ENCODE measurements around the gene PKIG.

The PKIG gene

DNA sequence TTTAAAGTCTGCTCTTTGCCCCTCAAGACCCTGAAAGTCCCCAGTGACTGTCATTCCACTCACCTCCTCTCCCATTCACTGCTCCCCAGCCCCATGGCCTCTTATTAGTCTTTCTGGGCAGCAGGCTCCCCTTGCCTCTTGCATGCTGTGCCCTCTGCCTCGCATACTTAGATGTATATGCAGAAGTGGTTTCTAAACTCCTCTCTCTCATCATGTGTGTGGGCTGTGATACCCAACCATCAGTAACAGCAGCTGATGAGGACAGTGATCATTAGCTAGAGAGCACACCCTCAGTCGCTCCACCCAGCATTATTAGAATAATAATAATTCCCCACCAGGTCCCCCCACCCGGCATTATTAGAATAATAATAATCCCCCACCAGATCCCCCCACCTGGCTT lies 14.5 kb downstream of the PKIG start:
- Histone ChIP-seq H3K9ac (ENCODE audit: low read depth, low read length) (no peak overlapping the region), H3K4me1 (ENCODE audit: insufficient read depth, low read length) (peaks cover 18% of the 10 kb centered on the region), H3K9me3 (ENCODE audit: insufficient read depth, low read depth, low read length) (no peaks in the 10 kb centered on the region), H3K27ac (ENCODE audit: low read depth, low read length) (no peak overlapping the region), H3K27me3 (ENCODE audit: insufficient read depth, low read length) (no peaks in the 10 kb centered on the region), H3K4me3 (ENCODE audit: low read length) (no peak overlapping the region), H3K36me3 (ENCODE audit: insufficient read depth, low read length) (no peaks in the 10 kb centered on the region)
- WGBS: 72% methylated on average over 3 of the region's 3 CpGs

DNA sequence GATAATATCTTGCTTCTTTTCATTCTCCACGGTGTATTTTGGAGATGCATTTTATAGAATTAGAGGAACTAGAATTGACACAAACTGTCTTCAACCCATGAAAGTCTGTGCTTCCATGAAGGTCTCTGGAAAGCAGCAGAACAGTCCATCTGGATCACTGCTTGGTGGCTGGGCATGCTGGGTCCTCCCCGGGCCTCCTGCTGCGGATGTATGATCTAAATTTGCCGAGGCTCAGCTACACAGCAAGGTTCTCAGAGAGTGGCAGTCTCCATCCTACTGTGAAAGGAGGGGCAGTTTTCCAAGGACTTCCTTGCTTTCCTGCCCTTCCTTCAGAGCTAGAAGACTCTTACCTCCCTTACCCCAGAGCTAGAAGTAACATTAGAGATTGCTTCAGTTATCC lies 15.1 kb downstream of the PKIG start:
- no peaks in the 10 kb centered on the region for H3K9me3 ChIP-seq (ENCODE audit: insufficient read depth, low read depth, low read length)
- peaks cover 18% of the 10 kb centered on the region for H3K4me1 ChIP-seq (ENCODE audit: insufficient read depth, low read length)
- no peak overlapping the region for H3K27ac ChIP-seq (ENCODE audit: low read depth, low read length)
- no peak overlapping the region for H3K9ac ChIP-seq (ENCODE audit: low read depth, low read length)
- H3K4me3 ChIP-seq (ENCODE audit: low read length): no peak overlapping the region
- no peaks in the 10 kb centered on the region for H3K27me3 ChIP-seq (ENCODE audit: insufficient read depth, low read length)
- no peaks in the 10 kb centered on the region for H3K36me3 ChIP-seq (ENCODE audit: insufficient read depth, low read length)
- 78% methylated on average over 4 of the region's 4 CpGs for WGBS

GRCh38 chr20:44597930-44598329 lies 15.6 kb downstream of the PKIG start:
- Histone ChIP-seq H3K4me1 (ENCODE audit: insufficient read depth, low read length) (peaks cover 18% of the 10 kb centered on the region), H3K27me3 (ENCODE audit: insufficient read depth, low read length) (no peaks in the 10 kb centered on the region), H3K27ac (ENCODE audit: low read depth, low read length) (no peak overlapping the region), H3K36me3 (ENCODE audit: insufficient read depth, low read length) (no peaks in the 10 kb centered on the region), H3K9ac (ENCODE audit: low read depth, low read length) (no peak overlapping the region), H3K9me3 (ENCODE audit: insufficient read depth, low read depth, low read length) (no peaks in the 10 kb centered on the region), H3K4me3 (ENCODE audit: low read length) (no peak overlapping the region)
- WGBS: 81% methylated on average over 4 of the region's 4 CpGs

DNA sequence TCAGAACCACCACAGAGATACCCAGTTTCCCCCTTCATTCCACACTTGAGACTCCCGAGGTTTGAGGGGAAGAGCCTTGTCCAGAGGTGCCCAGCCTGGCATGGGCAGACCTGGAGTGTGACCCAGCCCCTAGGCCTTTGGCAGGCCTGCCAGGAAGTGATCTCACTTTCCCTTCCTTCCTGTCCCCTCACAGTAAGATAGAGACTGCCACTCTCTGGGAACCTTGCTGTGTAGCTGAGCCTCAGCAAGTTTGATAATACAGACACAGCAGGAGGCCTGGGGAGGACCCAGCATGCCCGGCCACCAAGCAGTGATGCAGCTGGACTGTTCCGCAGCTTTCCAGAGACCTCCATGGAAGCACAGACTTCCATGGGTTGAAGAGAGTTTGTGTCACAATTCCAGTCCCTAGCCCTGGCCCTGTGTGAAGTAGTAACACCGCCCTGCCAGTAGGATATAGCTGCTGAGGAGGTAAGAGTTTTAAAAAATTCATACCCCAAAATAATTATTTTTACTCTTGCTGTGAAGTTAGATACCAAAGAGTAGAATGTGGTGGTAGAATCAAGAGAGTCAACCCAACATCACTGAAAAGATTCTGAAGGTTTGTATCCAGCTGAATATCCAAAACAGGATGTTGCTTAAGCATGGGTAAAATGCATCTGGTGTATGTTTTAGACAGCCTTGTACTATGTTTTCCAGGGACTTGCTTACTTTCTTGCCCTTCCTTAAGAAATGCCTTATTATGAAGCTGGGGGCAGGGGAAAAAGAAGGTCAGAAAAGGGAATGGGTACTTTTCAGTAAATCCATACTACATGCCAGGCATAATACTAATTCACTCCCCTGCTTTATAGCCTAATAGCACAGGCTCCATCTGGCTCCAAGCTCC lies 16.3 kb downstream of the PKIG start:
- Histone ChIP-seq H3K9me3 (ENCODE audit: insufficient read depth, low read depth, low read length) (no peaks in the 10 kb centered on the region), H3K27ac (ENCODE audit: low read depth, low read length) (no peak overlapping the region), H3K36me3 (ENCODE audit: insufficient read depth, low read length) (no peaks in the 10 kb centered on the region), H3K27me3 (ENCODE audit: insufficient read depth, low read length) (no peaks in the 10 kb centered on the region), H3K4me3 (ENCODE audit: low read length) (no peak overlapping the region), H3K9ac (ENCODE audit: low read depth, low read length) (no peak overlapping the region), H3K4me1 (ENCODE audit: insufficient read depth, low read length) (peaks cover 18% of the 10 kb centered on the region)
- 70% methylated on average over 3 of the region's 4 CpGs for WGBS

DNA sequence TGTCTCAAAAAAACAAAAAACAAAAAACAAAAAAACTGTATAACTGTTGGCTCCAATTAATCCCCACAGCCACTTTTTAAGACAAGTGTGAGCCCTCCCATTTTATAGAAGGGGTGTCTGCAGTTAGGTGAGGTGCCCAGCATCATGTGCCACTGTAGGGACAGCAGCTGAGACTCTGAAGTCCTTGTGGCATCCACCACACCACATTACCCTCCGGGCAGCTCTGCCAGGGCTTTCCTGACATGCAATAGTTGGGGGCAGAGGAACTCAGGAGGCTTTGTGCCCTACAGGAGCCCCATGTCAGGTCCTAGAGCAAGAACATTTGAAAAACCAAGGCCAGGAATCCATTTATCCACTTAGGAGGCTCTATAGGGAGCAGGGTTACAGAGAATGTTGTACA lies 17.3 kb downstream of the PKIG start:
- H3K4me3 ChIP-seq (ENCODE audit: low read length): no peak overlapping the region
- peaks cover 18% of the 10 kb centered on the region for H3K4me1 ChIP-seq (ENCODE audit: insufficient read depth, low read length)
- H3K9ac ChIP-seq (ENCODE audit: low read depth, low read length): no peak overlapping the region
- no peak overlapping the region for H3K27ac ChIP-seq (ENCODE audit: low read depth, low read length)
- 71% methylated on average over 1 of the region's 1 CpG for WGBS
- no peaks in the 10 kb centered on the region for H3K27me3 ChIP-seq (ENCODE audit: insufficient read depth, low read length)
- H3K36me3 ChIP-seq (ENCODE audit: insufficient read depth, low read length): no peaks in the 10 kb centered on the region
- H3K9me3 ChIP-seq (ENCODE audit: insufficient read depth, low read depth, low read length): no peaks in the 10 kb centered on the region

DNA sequence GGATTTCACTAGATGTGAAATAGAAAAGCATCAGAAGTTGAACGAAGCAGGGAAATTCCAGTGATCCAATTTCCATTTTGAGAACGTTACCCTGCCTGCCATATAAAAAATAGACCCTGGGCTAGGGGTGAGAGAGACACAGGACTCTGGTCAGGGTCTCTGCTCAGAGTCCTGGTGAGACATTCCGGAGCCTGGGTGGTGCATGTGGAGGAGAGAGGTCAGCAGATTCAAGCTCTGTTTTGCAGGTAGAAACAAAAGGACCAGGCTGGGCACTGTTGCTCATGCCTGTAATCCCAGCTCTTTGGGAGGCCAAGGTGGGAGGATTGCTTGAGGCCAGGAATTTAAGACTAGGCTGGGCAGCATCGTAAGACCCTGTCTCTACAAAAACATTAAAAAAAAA lies 17.9 kb downstream of the PKIG start:
- Histone ChIP-seq H3K9me3 (ENCODE audit: insufficient read depth, low read depth, low read length) (no peaks in the 10 kb centered on the region), H3K36me3 (ENCODE audit: insufficient read depth, low read length) (no peaks in the 10 kb centered on the region), H3K9ac (ENCODE audit: low read depth, low read length) (no peak overlapping the region), H3K4me3 (ENCODE audit: low read length) (no peak overlapping the region), H3K4me1 (ENCODE audit: insufficient read depth, low read length) (peaks cover 18% of the 10 kb centered on the region), H3K27ac (ENCODE audit: low read depth, low read length) (no peak overlapping the region), H3K27me3 (ENCODE audit: insufficient read depth, low read length) (no peaks in the 10 kb centered on the region)
- WGBS: 92% methylated on average over 3 of the region's 4 CpGs

- Histone ChIP-seq H3K4me3 (ENCODE audit: low read length) (no peak overlapping the region), H3K27ac (ENCODE audit: low read depth, low read length) (no peak overlapping the region), H3K27me3 (ENCODE audit: insufficient read depth, low read length) (no peaks in the 10 kb centered on the region), H3K9ac (ENCODE audit: low read depth, low read length) (no peak overlapping the region), H3K4me1 (ENCODE audit: insufficient read depth, low read length) (peaks cover 18% of the 10 kb centered on the region), H3K36me3 (ENCODE audit: insufficient read depth, low read length) (no peaks in the 10 kb centered on the region), H3K9me3 (ENCODE audit: insufficient read depth, low read depth, low read length) (no peaks in the 10 kb centered on the region)
- 95% methylated on average over 11 of the region's 11 CpGs for WGBS
Observed at GRCh38 chr20:44600758-44601201, 18.4 kb downstream of the PKIG start.

GRCh38 chr20:44601236-44601671 lies 18.9 kb downstream of the PKIG start:
- no peaks in the 10 kb centered on the region for H3K27me3 ChIP-seq (ENCODE audit: insufficient read depth, low read length)
- H3K9ac ChIP-seq (ENCODE audit: low read depth, low read length): no peak overlapping the region
- H3K9me3 ChIP-seq (ENCODE audit: insufficient read depth, low read depth, low read length): no peaks in the 10 kb centered on the region
- H3K36me3 ChIP-seq (ENCODE audit: insufficient read depth, low read length): no peaks in the 10 kb centered on the region
- H3K4me3 ChIP-seq (ENCODE audit: low read length): no peak overlapping the region
- H3K4me1 ChIP-seq (ENCODE audit: insufficient read depth, low read length): peaks cover 18% of the 10 kb centered on the region
- H3K27ac ChIP-seq (ENCODE audit: low read depth, low read length): no peak overlapping the region
- 90% methylated on average over 7 of the region's 7 CpGs for WGBS

DNA sequence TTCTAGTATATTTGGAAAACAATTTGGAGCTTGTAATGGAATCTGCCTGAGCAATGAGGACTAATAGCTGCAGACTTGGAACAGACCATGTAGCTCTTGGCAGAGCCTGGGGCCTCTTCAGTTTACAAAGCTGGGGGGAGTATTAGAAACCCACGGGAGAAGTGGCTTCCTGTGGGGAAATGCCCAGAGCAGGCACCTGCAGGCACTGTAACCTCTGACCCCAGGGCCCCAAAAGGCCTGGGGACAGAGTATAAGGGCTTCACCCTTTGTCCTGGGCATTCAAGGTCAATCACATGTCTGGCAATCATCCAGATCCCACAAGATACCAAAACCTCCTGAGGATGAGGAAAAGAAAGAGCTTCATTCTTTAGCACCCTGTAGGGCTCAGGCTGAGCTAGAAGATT lies 19.4 kb downstream of the PKIG start:
- Histone ChIP-seq H3K4me3 (ENCODE audit: low read length) (no peak overlapping the region), H3K36me3 (ENCODE audit: insufficient read depth, low read length) (no peaks in the 10 kb centered on the region), H3K27ac (ENCODE audit: low read depth, low read length) (no peak overlapping the region)

DNA sequence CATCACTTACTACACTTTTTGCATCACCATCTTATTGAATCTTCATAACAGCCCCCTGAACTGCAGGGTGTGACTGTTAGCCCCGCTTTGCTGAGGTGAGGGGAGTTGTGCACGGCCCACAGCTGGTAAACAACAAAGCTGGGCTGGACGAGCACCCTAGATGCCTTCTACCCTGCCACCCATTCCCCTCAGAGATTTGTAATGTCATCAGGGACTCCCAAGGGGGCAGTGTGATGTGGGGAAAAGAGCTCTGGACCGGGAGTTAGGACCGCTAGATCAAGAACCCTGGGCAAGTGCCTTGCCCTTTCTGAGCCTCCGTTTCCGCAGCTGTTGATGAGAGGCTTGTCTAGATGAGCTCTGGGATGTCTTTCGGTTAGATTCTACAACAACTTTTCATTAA lies 20.9 kb downstream of the PKIG start:
- H3K4me3 ChIP-seq (ENCODE audit: low read length): no peak overlapping the region
- no peaks in the 10 kb centered on the region for H3K36me3 ChIP-seq (ENCODE audit: insufficient read depth, low read length)
- H3K27ac ChIP-seq (ENCODE audit: low read depth, low read length): no peak overlapping the region
- no peak overlapping the region for H3K9ac ChIP-seq (ENCODE audit: low read depth, low read length)
- WGBS: 89% methylated on average over 7 of the region's 8 CpGs
- peaks cover 2% of the 10 kb centered on the region; the same call in 1 of the 2 replicates for H3K4me1 ChIP-seq (ENCODE audit: insufficient read depth, low read length)
- H3K9me3 ChIP-seq (ENCODE audit: insufficient read depth, low read depth, low read length): 0 out of 2 replicates have a peak, but pooled peaks cover 3% of the 10 kb centered on the region
- no peaks in the 10 kb centered on the region for H3K27me3 ChIP-seq (ENCODE audit: insufficient read depth, low read length)

More for the DNA sequence above, 19.4 kb downstream of the PKIG start:
- 54% methylated on average over 1 of the region's 1 CpG for WGBS
- Histone ChIP-seq H3K9me3 (ENCODE audit: insufficient read depth, low read depth, low read length) (0 out of 2 replicates have a peak, but pooled peaks cover 2% of the 10 kb centered on the region), H3K9ac (ENCODE audit: low read depth, low read length) (no peak overlapping the region), H3K4me1 (ENCODE audit: insufficient read depth, low read length) (peaks cover 14% of the 10 kb centered on the region), H3K27me3 (ENCODE audit: insufficient read depth, low read length) (no peaks in the 10 kb centered on the region)

DNA sequence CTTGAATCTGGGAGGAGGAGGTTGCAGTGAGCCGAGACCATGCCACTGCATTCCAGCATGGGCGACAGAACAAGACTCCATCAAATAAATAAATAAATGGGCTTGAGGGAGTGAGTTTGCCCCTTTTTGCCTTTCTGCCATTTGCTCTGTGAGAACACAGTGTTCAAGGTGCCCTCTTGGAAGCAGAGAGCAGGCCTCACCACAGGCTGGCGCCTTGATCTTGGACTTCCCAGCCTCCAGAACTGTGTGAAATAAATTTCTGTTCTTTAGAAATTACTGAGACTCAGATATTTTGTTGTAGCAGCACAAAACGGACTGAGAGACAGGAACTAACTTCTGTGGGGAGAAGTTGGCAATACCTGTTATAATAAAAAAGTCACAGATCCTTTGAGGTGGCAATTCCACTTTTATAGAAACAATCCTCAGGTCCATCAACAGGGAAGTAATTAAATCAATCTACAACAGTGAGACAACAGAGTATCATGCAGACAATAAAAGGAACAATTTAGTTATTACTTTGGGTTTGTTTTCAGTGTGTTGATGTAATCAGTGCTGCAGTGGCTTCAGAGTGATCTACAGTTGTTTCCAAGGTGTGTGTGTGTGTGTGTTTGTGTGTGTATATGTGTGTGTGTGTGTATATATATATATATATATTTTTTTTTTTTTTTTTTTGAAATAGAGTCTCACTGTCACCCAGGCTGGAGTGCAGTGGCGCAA lies 24.5 kb downstream of the PKIG start:
- H3K4me1 ChIP-seq (ENCODE audit: insufficient read depth, low read length): peaks cover 5% of the 10 kb centered on the region

More for the DNA sequence above, 24.5 kb downstream of the PKIG start:
- Histone ChIP-seq H3K9me3 (ENCODE audit: insufficient read depth, low read depth, low read length) (0 out of 2 replicates have a peak, but pooled peaks cover 3% of the 10 kb centered on the region), H3K36me3 (ENCODE audit: insufficient read depth, low read length) (no peaks in the 10 kb centered on the region), H3K27me3 (ENCODE audit: insufficient read depth, low read length) (no peaks in the 10 kb centered on the region), H3K27ac (ENCODE audit: low read depth, low read length) (no peak overlapping the region), H3K9ac (ENCODE audit: low read depth, low read length) (no peak overlapping the region), H3K4me3 (ENCODE audit: low read length) (no peak overlapping the region)
- WGBS: 99% methylated on average over 5 of the region's 5 CpGs

All from HUES64 (cell line).